ENCODE results near the gene CAMTA1. TPM values are rescaled to one million over a fixed set of nuclear protein-coding genes. Genes with fewer than 3 reads are reported as not detected.

Gene CAMTA1
- total RNA-seq, 2 donors from 2014 or later: 100 to 102 TPM

DNA sequence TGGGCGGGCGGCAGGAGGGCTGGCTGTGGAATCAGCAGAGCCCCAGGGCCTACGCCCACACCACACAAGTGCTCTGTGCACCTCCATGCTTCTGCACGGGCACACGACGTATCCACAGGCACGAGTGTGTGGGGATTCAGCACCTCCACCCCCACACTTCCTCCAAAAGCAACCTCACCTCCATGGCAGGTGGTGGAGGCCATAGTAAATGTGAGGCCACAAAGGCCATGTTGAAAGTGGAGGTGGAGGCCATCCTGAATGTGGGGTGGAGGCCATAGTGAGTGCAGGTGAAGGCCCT lies 860.4 kb downstream of the CAMTA1 start:
- no peaks in the 10 kb centered on the region for H3K36me3 ChIP-seq
- WGBS: 83% methylated on average over 7 of the region's 7 CpGs
- H3K4me1 ChIP-seq (replicated peaks): no peaks in the 10 kb centered on the region
- H3K9me3 ChIP-seq: no peaks in the 10 kb centered on the region
- no peak for TF ChIP-seq POLR2A (IDR thresholded peaks at IDR 0.05)
- TF ChIP-seq CTCF (IDR thresholded peaks at IDR 0.05): no peak
- TF ChIP-seq POLR2AphosphoS5 (IDR thresholded peaks at IDR 0.05): no peak
- H3K27ac ChIP-seq: no peak overlapping the region
- H3K27me3 ChIP-seq (replicated peaks; ENCODE audit: insufficient read depth): no peaks in the 10 kb centered on the region
- intact Hi-C loops (cut with DNase I): loop anchor here (5.0 to 10.0 kb wide), 3 partner anchors 421 to 851 kb away; no protein-coding TSS in a partner anchor
- no peak overlapping the region for H3K4me3 ChIP-seq
- no peak for DNase-seq (ENCODE audit: low spot score)

DNA sequence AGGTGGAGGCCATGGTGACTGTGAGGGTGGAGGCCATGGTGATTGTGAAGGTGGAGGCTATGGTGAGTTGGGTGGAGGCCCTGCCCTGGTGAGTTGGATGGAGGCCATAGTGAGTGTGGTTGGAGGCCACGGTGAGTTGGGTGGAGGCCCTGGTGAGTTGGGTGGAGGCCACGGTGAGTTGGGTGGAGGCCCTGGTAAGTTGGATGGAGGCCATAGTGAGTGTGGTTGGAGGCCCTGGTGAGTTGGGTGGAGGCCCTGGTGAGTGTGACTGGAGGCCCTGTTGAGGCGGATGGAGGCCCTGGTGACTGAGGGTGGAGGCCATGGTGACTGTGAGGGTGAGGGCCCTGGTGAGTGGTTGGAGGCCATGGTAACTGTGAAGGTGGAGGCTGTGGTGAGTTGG lies 860.9 kb downstream of the CAMTA1 start:
- WGBS: 94% methylated on average over 3 of the region's 3 CpGs
- intact Hi-C loops (cut with DNase I): loop anchor here (5.0 to 10.0 kb wide), 3 partner anchors 421 to 851 kb away; no protein-coding TSS in a partner anchor

DNA sequence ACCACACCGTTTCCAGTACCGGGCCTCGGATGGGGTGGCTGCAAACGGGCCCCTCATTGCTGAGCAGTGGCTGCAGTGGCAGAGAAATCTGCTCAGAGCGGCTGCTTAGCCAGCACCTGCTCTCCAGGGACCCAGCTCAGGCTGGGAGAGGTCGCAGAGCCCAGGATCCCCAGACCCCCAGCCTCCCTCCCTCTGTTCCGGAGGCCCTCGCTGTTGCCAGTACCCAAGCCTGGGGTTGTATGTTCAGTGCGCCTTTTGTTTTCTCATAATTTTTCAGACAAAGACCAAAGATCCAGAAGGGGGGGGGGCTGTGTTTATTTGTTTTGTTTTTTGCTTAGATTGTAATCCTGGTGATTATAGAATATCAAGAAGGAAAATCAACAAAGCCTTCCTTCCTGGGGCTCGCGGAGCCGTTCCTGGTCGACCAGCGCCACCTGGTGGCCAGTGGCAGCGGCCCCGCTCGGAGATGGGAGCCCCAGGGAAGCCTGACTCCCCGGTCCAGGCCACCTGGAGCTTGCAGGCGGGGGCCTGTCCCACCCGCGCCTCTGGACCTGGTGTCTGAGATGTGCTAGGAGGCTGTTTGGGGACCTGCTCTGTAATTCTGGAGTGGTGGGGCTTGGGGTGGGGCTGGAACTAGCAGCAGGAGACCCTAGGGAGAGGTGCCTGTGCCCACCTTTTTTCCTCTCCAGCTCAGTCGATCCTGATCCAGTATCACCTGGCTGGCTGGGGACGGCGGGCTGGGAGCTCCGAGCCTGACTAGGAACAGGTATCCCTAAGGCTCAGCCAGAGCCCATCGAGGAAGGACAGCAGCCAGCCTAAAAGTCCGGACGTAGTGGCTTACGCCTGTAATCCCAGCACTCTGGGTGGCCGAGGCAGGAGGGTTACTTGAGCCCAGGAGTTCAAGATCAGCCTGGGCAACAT lies 862.0 kb downstream of the CAMTA1 start:
- peak; percentile 54 for DNase-seq (ENCODE audit: low spot score)
- no peak overlapping the region for H3K4me3 ChIP-seq
- no peaks in the 10 kb centered on the region for H3K27me3 ChIP-seq (replicated peaks; ENCODE audit: insufficient read depth)
- no peak overlapping the region for H3K27ac ChIP-seq
- no peaks in the 10 kb centered on the region for H3K36me3 ChIP-seq
- TF ChIP-seq POLR2AphosphoS5 (IDR thresholded peaks at IDR 0.05) (no peak), CTCF (IDR thresholded peaks at IDR 0.05) (peak; percentile 88 to 95 (median 94))
- H3K9me3 ChIP-seq: no peaks in the 10 kb centered on the region
- WGBS: 47% methylated on average over 30 of the region's 30 CpGs
- H3K4me1 ChIP-seq (replicated peaks): no peaks in the 10 kb centered on the region
- intact Hi-C loops (cut with DNase I): loop anchor here (5.0 to 10.0 kb wide), 3 partner anchors 422 to 852 kb away; no protein-coding TSS in a partner anchor

More for the DNA sequence above, 860.9 kb downstream of the CAMTA1 start:
- Histone ChIP-seq H3K36me3 (no peaks in the 10 kb centered on the region), H3K27ac (no peak overlapping the region), H3K9me3 (no peaks in the 10 kb centered on the region), H3K27me3 (replicated peaks; ENCODE audit: insufficient read depth) (no peaks in the 10 kb centered on the region), H3K4me3 (no peak overlapping the region), H3K4me1 (replicated peaks) (no peaks in the 10 kb centered on the region)
- DNase-seq (ENCODE audit: low spot score): no peak
- TF ChIP-seq CTCF (IDR thresholded peaks at IDR 0.05): no peak
- TF ChIP-seq POLR2AphosphoS5 (IDR thresholded peaks at IDR 0.05): no peak
- TF ChIP-seq POLR2A (IDR thresholded peaks at IDR 0.05): no peak

- Histone ChIP-seq H3K27ac (no peak overlapping the region), H3K4me1 (replicated peaks) (no peaks in the 10 kb centered on the region), H3K4me3 (no peak overlapping the region), H3K27me3 (replicated peaks; ENCODE audit: insufficient read depth) (no peaks in the 10 kb centered on the region), H3K36me3 (no peaks in the 10 kb centered on the region), H3K9me3 (no peaks in the 10 kb centered on the region)
- intact Hi-C loops (cut with DNase I): loop anchor here (5.0 to 10.0 kb wide), 3 partner anchors 424 to 854 kb away; no protein-coding TSS in a partner anchor
- 42% methylated on average over 14 of the region's 14 CpGs for WGBS
- DNase-seq (ENCODE audit: low spot score): peak; percentile 64
- TF ChIP-seq POLR2AphosphoS5 (IDR thresholded peaks at IDR 0.05) (peak; percentile 77), CTCF (IDR thresholded peaks at IDR 0.05) (no peak)
Measured at GRCh38 chr1:7648761-7649384, 863.6 kb downstream of the CAMTA1 start.

Measured in prostate gland (tissue), 2 donors.